GM12892 (cell line): ENCODE measurements around the gene EML1.

ENCODE experiments used
- POLR2A ChIP-seq: IDR thresholded peaks from 2 replicates; pipeline ENCODE4 v1.6.1; 2011; ENCODE audit warnings: low read depth, low read length, control low read depth
- POLR2AphosphoS5 ChIP-seq: IDR thresholded peaks from 2 replicates; pipeline ENCODE4 v1.6.1; 2011; ENCODE audit warnings: low read depth, low read length, control low read depth

DNA sequence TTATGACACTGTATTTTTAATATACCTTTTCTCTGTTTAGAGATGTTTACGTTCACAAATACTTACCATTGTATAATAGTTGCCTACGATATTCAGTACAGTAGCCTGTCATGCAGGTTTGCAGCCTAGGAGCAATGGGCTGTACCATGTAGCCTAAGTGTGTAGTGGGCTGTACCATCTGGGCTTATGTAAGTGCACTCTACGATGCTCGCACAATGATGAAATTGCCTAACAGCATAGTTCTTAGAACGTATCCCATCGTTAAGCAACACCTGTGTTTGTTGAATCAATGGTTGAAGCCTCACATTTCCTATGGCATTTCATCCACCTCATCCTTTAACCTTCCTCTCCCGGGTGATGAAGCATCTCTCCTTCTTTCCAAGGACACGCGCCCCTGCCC, 12.5 kb upstream of the EML1 start:
- TF ChIP-seq POLR2A (no peak), POLR2AphosphoS5 (no peak)
